A549 treated with Mapracorat at 1 μM for 4 hours (cell line): ENCODE data around the gene FBXL12. TPM values are rescaled to one million over a fixed set of nuclear protein-coding genes. Genes with fewer than 3 reads are reported as not detected.

Experiments used
- total RNA-seq: library from RNA; stranded (reverse); fragments of 200-300 nt; extraction: Qiagen RNA extraction; gene quantifications from 5 replicates; pipeline ENCODE4 v1.2.3, GENCODE V29; 2022

Gene FBXL12
- 12.3 to 13.9 TPM (median 12.7 TPM) in 5 replicates for total RNA-seq

GRCh38 chr19:9818734-9819595, at the start of gene FBXL12:
Gene FBXL12 (minus strand): TSS chr19:9819079. CDS start chr19:9818813, 266 bp downstream.

GRCh38 chr19:9834726-9835506, 16.0 kb upstream of the FBXL12 start, which contains the start of gene PIN1:
Gene PIN1 (plus strand): TSS chr19:9835318. CDS start chr19:9835345, 27 bp downstream.

GRCh38 chr19:9827289-9828238, 8.7 kb upstream of the FBXL12 start, which contains the start of gene UBL5:
Gene UBL5 (plus strand): TSS chr19:9827918. CDS start chr19:9828338, 420 bp downstream.

GRCh38 chr19:9768175-9769112, 50.4 kb downstream of the FBXL12 start, which contains the start of gene ZNF846:
Gene ZNF846 (minus strand): TSS chr19:9768738. CDS start chr19:9764950, 3,788 bp downstream.

Other genes starting within 250 kb of the FBXL12 start
- 2.8 to 3.7 TPM (median 2.9 TPM) in 5 replicates for gene ZNF121, start 234.6 kb downstream of the FBXL12 start, total RNA-seq
- gene ZNF561, start 197.8 kb downstream of the FBXL12 start, total RNA-seq = 8.3 to 10.7 TPM (median 9.6 TPM) in 5 replicates
- gene ZNF562, start 144.0 kb downstream of the FBXL12 start, total RNA-seq = 4.9 to 6.9 TPM (median 6.2 TPM) in 5 replicates
- gene ZNF846, start 50.3 kb downstream of the FBXL12 start, total RNA-seq = 0.72 to 1.2 TPM (median 1.1 TPM) in 5 replicates
- 399 to 484 TPM (median 422 TPM) in 5 replicates for gene UBL5, start 8.8 kb upstream of the FBXL12 start, total RNA-seq
- 55.0 to 80.7 TPM (median 79.5 TPM) in 5 replicates for gene PIN1, start 16.2 kb upstream of the FBXL12 start, total RNA-seq
- gene OLFM2, start 117.4 kb upstream of the FBXL12 start, total RNA-seq = 9.0 to 11.2 TPM (median 10.7 TPM) in 5 replicates
- gene COL5A3, start 191.4 kb upstream of the FBXL12 start, total RNA-seq = 2.6 to 3.7 TPM (median 3.1 TPM) in 5 replicates
- gene RDH8, start 194.4 kb upstream of the FBXL12 start, total RNA-seq = 0.21 to 0.65 TPM (median 0.36 TPM) in 5 replicates